ENCODE data around the gene TMEM213. TPM values are rescaled to one million over a fixed set of nuclear protein-coding genes. Genes with fewer than 3 reads are reported as not detected.
"Not testable (repeated sequence)": the region's sequence is repeated elsewhere in the genome, so short reads cannot be mapped to it uniquely, and the experiment has no call there.

TMEM213 gene
- total RNA-seq, 4 donors from 2014 or later, result not detected

- H3K4me3 ChIP-seq, result no peak overlapping the region
- intact Hi-C loops (cut with DNase I; ENCODE audit: low total_unique reads), result no loop called here
- no peaks in the 10 kb centered on the region for H3K27me3 ChIP-seq
- in situ Hi-C loops (cut with MboI; ENCODE audit: low pct_ligation_motif_present in 1 of 4, low pct_unique_long_range_greater_than_20kb in 1 of 4, low sequenced_read_pairs in 3 of 4), result no loop called here
- H3K27ac ChIP-seq, result no peak overlapping the region
- no peak for TF ChIP-seq POLR2A (IDR thresholded peaks at IDR 0.05)
- TF ChIP-seq, protein P1, sequence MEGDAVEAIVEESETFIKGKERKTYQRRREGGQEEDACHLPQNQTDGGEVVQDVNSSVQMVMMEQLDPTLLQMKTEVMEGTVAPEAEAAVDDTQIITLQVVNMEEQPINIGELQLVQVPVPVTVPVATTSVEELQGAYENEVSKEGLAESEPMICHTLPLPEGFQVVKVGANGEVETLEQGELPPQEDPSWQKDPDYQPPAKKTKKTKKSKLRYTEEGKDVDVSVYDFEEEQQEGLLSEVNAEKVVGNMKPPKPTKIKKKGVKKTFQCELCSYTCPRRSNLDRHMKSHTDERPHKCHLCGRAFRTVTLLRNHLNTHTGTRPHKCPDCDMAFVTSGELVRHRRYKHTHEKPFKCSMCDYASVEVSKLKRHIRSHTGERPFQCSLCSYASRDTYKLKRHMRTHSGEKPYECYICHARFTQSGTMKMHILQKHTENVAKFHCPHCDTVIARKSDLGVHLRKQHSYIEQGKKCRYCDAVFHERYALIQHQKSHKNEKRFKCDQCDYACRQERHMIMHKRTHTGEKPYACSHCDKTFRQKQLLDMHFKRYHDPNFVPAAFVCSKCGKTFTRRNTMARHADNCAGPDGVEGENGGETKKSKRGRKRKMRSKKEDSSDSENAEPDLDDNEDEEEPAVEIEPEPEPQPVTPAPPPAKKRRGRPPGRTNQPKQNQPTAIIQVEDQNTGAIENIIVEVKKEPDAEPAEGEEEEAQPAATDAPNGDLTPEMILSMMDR (IDR thresholded peaks at IDR 0.05), result no peak
- H3K4me1 ChIP-seq, result no peaks in the 10 kb centered on the region
- no peak for DNase-seq
- H3K9me3 ChIP-seq, result no peaks in the 10 kb centered on the region
- no peaks in the 10 kb centered on the region for H3K36me3 ChIP-seq
- WGBS, 2 donors (ENCODE audit: low coverage in 1 of 2), result 47% methylated on average over 1 of the region's 1 CpG; no CpG with 5 or more reads in 1 of the 2 donors
Measured at GRCh38 chr7:138804618-138805017, 6.8 kb downstream of the TMEM213 start.

- H3K36me3 ChIP-seq, result no peaks in the 10 kb centered on the region
- in situ Hi-C loops (cut with MboI; ENCODE audit: low pct_ligation_motif_present in 1 of 4, low pct_unique_long_range_greater_than_20kb in 1 of 4, low sequenced_read_pairs in 3 of 4), result no loop called here
- intact Hi-C loops (cut with DNase I; ENCODE audit: low total_unique reads), result no loop called here
- no peaks in the 10 kb centered on the region for H3K9me3 ChIP-seq
- H3K27me3 ChIP-seq, result no peaks in the 10 kb centered on the region
- H3K4me3 ChIP-seq, result no peak overlapping the region
- DNase-seq, result no peak
- no peaks in the 10 kb centered on the region for H3K4me1 ChIP-seq
- 74 to 100% methylated on average over 1 to 4 of the region's 4 CpGs for WGBS, 2 donors (ENCODE audit: low coverage in 1 of 2)
- TF ChIP-seq, protein P1 (IDR thresholded peaks at IDR 0.05), result no peak
- no peak for TF ChIP-seq EP300 (IDR thresholded peaks at IDR 0.05; ENCODE audit: low read depth)
- TF ChIP-seq POLR2A (IDR thresholded peaks at IDR 0.05), result no peak
- no peak for TF ChIP-seq POLR2AphosphoS5 (IDR thresholded peaks at IDR 0.05)
- H3K27ac ChIP-seq, result no peak overlapping the region
Measured at GRCh38 chr7:138809346-138809745, 11.6 kb downstream of the TMEM213 start.

DNA sequence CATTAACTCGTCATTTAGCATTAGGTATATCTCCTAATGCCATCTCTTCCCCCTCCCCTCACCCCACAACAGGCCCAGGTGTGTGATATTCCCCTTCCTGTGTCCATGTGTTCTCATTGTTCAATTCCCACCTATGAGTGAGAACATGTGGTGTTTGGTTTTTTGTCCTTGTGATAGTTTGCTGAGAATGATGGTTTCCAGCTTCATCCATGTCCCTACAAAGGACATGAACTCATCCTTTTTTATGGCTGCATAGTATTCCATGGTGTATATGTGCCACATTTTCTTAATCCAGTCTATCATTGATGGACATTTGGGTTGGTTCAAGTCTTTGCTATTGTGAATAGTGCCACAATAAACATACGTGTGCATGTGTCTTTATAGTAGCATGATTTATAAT lies 13.5 kb downstream of the TMEM213 start:
- H3K9me3 ChIP-seq; H3K27me3 ChIP-seq; in situ Hi-C loops (cut with MboI; ENCODE audit: low pct_ligation_motif_present in 1 of 4, low pct_unique_long_range_greater_than_20kb in 1 of 4, low sequenced_read_pairs in 3 of 4); intact Hi-C loops (cut with DNase I; ENCODE audit: low total_unique reads); H3K27ac ChIP-seq; H3K4me1 ChIP-seq; DNase-seq; H3K36me3 ChIP-seq; H3K4me3 ChIP-seq: not testable (repeated sequence)
- WGBS, 2 donors (ENCODE audit: low coverage in 1 of 2), result 80 to 89% methylated on average over 1 to 2 of the region's 2 CpGs

- H3K4me3 ChIP-seq, result no peak overlapping the region
- H3K36me3 ChIP-seq, result no peaks in the 10 kb centered on the region
- intact Hi-C loops (cut with DNase I; ENCODE audit: low total_unique reads) (no loop called here), in situ Hi-C loops (cut with MboI; ENCODE audit: low pct_ligation_motif_present in 1 of 4, low pct_unique_long_range_greater_than_20kb in 1 of 4, low sequenced_read_pairs in 3 of 4) (no loop called here)
- TF ChIP-seq POLR2A (IDR thresholded peaks at IDR 0.05) (no peak), POLR2AphosphoS5 (IDR thresholded peaks at IDR 0.05) (no peak), EP300 (IDR thresholded peaks at IDR 0.05; ENCODE audit: low read depth) (no peak)
- TF ChIP-seq, protein P1 (IDR thresholded peaks at IDR 0.05), result no peak
- 42 to 83% methylated on average over 2 of the region's 2 CpGs for WGBS, 2 donors (ENCODE audit: low coverage in 1 of 2)
- no peaks in the 10 kb centered on the region for H3K4me1 ChIP-seq
- H3K27ac ChIP-seq, result no peak overlapping the region
- no peak for DNase-seq
- no peaks in the 10 kb centered on the region for H3K27me3 ChIP-seq
- H3K9me3 ChIP-seq, result no peaks in the 10 kb centered on the region
Measured at GRCh38 chr7:138813945-138814344, 16.2 kb downstream of the TMEM213 start.

DNA sequence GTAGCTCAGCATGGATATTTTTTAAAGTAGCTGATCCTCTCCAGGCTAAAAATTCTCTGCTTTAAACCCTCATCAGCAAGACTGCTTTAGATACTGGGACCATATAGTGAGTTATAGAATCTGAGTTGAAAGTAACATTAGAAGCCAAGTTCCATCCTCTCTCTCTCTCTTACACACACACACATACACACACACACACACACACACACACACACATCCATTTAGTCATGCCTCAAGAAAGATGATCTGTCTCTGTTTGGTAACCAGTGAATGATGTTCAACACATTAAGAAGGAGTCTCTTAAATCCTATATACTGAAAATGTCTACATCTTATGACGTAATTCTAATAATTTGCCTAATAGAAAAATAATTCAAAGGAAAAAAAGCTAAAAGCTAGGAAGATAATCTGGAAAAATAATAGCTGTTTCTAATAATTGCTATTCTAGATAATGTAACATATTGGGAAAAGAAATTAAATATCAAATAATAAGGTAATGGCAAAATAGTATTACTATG lies 17.1 kb downstream of the TMEM213 start:
- WGBS, 2 donors (ENCODE audit: low coverage in 1 of 2), result 81 to 86% methylated on average over 1 of the region's 1 CpG
- no peak for TF ChIP-seq POLR2AphosphoS5 (IDR thresholded peaks at IDR 0.05)
- TF ChIP-seq POLR2A (IDR thresholded peaks at IDR 0.05), result no peak
- TF ChIP-seq, protein P1 (IDR thresholded peaks at IDR 0.05), result no peak
- TF ChIP-seq EP300 (IDR thresholded peaks at IDR 0.05; ENCODE audit: low read depth), result no peak

More for the DNA sequence above, 17.1 kb downstream of the TMEM213 start:
- intact Hi-C loops (cut with DNase I; ENCODE audit: low total_unique reads), result no loop called here
- no peaks in the 10 kb centered on the region for H3K4me1 ChIP-seq
- in situ Hi-C loops (cut with MboI; ENCODE audit: low pct_ligation_motif_present in 1 of 4, low pct_unique_long_range_greater_than_20kb in 1 of 4, low sequenced_read_pairs in 3 of 4), result no loop called here
- DNase-seq, result no peak
- no peak overlapping the region for H3K4me3 ChIP-seq
- H3K9me3 ChIP-seq, result no peaks in the 10 kb centered on the region
- no peaks in the 10 kb centered on the region for H3K27me3 ChIP-seq
- no peaks in the 10 kb centered on the region for H3K36me3 ChIP-seq
- H3K27ac ChIP-seq, result no peak overlapping the region

Data from transverse colon (tissue), 4 donors.